SIG-M5 (cell line): ENCODE measurements around the gene SRSF8.
"Not testable (repeated sequence)": the region's sequence is repeated elsewhere in the genome, so short reads cannot be mapped to it uniquely, and the experiment has no call there.

Source experiments
- DNase-seq: peaks from one replicate; lab custom pipeline; 2025; lab: John Stamatoyannopoulos, UW

The SRSF8 gene, protein sequence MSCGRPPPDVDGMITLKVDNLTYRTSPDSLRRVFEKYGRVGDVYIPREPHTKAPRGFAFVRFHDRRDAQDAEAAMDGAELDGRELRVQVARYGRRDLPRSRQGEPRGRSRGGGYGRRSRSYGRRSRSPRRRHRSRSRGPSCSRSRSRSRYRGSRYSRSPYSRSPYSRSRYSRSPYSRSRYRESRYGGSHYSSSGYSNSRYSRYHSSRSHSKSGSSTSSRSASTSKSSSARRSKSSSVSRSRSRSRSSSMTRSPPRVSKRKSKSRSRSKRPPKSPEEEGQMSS

DNA sequence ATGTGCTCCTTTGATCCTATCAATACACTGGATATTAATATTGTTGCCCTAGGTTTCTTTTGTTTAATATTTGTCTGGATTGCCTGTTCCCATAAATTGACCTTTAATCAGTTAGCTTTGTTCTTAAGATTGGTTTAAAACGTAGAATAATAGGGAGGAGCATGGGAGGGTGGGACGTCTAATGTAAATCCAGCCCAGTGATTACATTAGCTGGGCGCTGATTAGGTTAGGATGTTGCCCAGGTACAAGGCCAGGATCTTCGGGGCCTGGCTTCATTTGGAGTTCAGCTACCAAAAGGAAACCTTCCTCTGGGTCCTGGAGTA is at the start of gene SRSF8:
SRSF8 (plus strand) TSS at position 204 of the 323 bp plus-strand sequence. CDS start 308 bp downstream, outside the sequence.
- DNase-seq, result no peak

GRCh38 chr11:95021468-95021867 is 45.3 kb upstream of the SRSF8 start:
- DNase-seq, result not testable (repeated sequence)

DNA sequence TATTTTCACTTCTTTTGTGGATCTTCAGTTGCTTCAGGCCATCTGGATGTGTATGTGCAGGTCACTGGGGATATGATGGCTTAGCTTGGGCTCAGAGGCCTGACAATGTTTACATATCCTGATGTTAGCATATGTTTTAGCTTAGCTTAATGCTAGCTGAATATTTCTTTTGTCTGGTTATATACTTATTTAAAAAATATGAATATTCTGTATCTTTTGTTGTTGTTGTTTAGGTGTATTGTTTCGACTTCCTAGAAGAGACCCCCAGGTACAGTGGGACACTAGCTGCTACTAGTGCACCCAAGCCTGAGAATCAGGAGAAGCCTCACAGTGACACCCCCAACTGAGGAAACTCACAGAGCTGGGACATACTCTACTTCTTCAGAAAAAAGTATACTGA is 41.8 kb upstream of the SRSF8 start, which contains the start of gene KDM4E:
KDM4E (plus strand) TSS at position 301 of the 400 bp plus-strand sequence. CDS start 300 bp downstream, outside the sequence.
- no peak for DNase-seq

DNA sequence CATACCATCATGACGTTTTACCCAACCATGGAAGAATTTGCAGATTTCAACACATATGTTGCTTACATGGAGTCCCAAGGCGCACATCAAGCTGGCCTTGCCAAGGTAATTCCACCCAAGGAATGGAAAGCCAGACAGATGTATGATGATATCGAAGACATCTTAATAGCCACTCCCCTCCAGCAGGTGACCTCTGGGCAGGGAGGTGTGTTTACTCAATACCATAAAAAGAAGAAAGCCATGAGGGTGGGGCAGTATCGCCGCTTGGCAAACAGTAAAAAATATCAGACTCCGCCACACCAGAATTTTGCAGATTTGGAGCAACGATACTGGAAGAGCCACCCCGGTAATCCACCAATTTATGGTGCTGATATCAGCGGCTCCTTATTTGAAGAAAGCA is 41.1 kb upstream of the SRSF8 start:
- not testable (repeated sequence) for DNase-seq

DNA sequence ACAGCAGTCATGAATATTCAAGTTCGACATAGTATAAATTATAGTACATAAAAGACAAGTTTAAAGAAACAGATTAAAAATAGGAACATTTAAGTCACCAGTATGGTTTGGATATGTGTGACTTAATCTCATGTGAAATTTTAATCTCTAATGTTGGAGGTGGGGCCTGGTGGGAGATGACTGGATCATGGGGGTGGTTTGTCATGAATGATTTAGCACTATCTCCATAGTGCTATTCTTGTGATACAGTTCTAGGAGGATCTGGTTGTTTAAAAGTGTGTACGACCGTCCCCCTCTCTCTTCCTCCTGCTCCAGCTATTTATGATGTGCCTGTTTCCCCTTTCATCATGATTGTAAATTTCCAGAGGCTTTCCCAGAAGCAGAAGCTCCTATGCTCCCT is 38.4 kb upstream of the SRSF8 start:
- DNase-seq, result no peak

DNA sequence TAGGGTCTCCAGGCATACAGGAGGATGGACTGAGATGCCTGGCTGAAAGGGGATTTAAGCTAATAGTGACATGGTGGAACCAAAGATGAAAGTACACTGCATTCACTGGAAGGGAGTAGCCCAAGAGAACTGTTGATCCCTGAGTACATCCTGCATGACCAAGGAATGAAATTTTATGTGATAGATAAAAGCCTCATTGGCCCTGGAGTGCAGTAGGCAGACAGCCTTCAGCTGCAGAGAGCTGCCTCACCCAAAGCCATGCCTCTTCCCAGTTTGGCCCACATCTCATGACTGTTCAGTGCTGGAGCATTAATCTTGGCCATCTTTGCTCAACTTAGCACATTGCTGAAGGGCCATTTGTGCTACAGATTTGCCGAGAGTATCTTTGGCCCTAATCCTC is 33.7 kb upstream of the SRSF8 start:
- DNase-seq, result no peak

- no peak for DNase-seq
Measured at GRCh38 chr11:95035316-95035715, 31.4 kb upstream of the SRSF8 start.

DNA sequence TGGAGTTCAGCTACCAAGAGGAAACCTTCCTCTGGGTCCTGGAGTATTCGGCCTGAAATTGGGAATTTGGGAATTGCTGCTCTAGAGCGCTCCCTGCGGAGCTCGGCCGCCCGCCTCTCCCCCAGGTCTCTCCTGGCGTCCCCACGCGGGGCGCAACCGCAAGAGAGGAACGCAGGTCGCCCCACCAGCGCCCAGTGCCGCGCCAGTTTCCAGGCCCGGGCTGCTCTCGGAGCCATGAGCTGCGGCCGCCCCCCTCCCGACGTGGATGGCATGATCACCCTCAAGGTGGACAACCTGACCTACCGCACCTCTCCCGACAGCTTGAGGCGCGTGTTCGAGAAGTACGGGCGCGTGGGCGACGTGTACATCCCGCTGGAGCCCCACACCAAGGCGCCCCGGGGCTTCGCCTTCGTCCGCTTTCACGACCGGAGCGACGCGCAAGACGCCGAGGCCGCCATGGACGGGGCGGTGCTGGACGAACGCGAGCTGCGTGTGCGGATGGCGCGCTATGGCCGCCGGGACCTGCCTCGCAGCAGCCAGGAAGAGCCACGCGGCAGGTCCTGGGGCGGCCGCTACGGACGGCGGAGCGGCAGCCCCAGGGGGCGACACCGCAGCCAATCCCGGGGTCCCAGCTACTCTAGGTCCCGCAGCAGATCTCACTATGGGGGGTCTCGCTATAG is 29.2 kb upstream of the SRSF8 start:
- DNase-seq, result not testable (repeated sequence)

GRCh38 chr11:95042239-95042638 is 24.5 kb upstream of the SRSF8 start:
- DNase-seq, result no peak

- no peak for DNase-seq
Measured at GRCh38 chr11:95042906-95043305, 23.8 kb upstream of the SRSF8 start.

- no peak for DNase-seq
Measured at GRCh38 chr11:95044010-95044409, 22.7 kb upstream of the SRSF8 start.

- DNase-seq, result no peak
Measured at GRCh38 chr11:95045812-95046211, 20.9 kb upstream of the SRSF8 start.

GRCh38 chr11:95049122-95049521 is 17.6 kb upstream of the SRSF8 start, which contains the start of gene KDM4F:
TSS of gene KDM4F (plus strand) at chr11:95049422.
- DNase-seq, result not testable (repeated sequence)

DNA sequence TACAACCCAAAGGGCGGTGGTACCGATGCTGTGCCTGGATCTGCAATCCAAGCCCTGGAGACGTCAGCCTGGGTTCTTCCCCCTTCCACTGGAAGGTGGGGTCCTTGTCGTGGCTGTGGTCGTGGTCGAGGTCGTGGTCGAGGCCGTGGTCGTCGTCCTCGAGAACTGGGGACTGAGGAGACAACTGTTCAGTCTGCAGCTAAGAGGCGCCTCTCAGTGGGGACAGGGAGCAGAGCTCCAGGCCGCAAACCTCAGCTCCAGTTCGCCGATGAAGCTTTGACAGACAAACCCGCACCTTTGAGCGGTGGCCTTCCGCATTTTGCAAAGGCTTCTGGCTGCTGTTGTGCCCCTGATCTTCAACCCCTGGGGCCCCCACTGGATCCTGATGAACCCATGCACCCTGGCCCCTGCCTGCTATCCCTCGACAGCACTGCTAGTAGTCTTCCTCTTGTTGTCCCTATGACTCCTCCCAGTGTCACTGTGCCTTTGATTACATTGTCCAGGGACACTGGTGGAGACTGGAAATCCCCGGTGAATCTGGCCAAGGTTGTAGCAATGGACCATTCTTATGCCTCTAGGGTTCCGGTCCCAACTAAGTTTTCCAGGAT is 16.0 kb upstream of the SRSF8 start:
- no peak for DNase-seq

DNA sequence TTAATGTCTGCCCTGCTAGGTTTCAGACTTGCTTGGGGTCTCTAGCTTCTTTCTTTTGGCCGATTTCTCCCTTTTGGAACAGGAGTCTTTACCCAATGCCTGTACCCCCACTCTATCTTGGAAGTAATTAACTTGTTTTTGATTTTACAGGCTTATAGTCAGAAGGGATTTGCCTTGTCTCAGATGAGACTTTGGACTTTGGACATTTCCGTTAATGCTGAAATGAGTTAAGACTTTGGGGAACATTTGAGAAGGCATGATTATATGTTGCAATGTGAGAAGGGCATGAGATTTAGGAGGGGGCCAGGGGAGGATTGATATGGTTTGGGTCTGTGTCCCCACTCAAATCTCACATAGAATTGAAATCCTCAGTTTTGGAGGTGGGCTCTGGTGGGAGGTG is 12.4 kb upstream of the SRSF8 start:
- DNase-seq, result no peak

- no peak for DNase-seq
Measured at GRCh38 chr11:95055283-95055897, 11.3 kb upstream of the SRSF8 start.

DNA sequence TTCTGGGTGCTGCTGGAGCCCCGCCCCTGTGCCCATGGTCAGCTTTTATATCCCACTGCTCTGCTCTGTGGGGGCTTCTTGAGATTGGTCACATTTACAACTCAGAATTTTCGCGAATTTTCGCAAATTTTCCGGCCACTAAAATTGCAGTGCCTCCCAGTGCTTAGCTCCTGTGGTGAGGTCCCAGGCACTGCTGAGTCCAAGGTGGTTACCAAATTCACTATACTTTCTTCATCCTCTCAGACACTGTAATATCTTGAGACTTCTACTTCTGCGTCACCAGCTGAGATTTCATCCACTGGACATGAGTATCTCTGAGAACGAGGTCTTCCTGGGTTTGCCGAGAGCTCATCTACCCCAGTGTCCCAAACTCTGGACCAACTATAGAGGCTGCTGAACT is 8.8 kb upstream of the SRSF8 start:
- no peak for DNase-seq

DNA sequence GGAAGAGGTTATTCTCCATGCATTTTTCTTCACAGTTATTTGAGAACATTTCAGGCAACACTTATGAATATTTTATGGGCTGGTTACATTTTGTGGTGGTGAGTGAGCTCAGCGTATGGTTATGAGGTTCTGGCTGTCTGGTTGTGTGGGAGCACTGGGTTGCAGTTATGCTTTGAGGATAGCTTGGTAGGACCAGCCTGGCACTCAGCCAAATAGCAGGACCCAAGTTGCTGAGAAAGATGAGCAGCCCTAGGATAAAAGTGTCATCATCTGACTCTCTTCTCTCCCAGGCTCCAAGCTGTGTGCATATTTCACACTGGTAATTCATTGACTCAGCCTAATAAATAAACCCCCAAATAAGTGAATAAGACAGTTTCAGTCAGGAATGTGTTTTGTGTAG is 8.1 kb upstream of the SRSF8 start:
- DNase-seq, result no peak

DNA sequence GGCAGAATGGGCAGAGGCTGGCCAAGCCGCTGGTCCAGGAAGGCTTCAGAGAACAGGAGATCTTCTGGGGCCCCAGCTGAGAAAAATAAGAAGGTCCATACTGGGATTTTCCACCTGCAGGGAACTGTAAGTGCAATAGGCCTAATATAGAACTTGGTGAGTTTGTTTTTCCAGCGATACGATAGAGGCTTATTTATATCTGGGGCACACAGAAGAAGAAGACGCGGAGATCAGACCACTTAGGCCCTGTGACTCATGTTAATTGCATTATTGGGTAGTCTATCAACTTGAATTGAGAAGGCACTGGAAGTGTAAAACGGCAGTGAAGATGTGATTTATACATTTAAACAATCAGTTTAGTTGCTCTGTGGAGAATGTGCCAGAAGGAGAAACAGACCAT is 7.7 kb upstream of the SRSF8 start:
- no peak for DNase-seq

GRCh38 chr11:95065336-95065735 is 1.4 kb upstream of the SRSF8 start:
- DNase-seq, result no peak

GRCh38 chr11:95067039-95067840 is 521 bp downstream of the SRSF8 start:
- DNase-seq, result no peak

- DNase-seq, result no peak
Measured at GRCh38 chr11:95067841-95068219, 1.1 kb downstream of the SRSF8 start.
